BLaER1 (cell line): ENCODE data around the gene ZNF701.
A peak's percentile ranks its signal among the peaks of the same experiment; 100 is the strongest.

ENCODE experiments used
- H3K27ac ChIP-seq: shearing (Covaris generic); formaldehyde crosslinking; 2 replicates; pipeline ENCODE4 v1.8.1; 2022
- H3K27me3 ChIP-seq: shearing (Covaris generic); formaldehyde crosslinking; 2 replicates; pipeline ENCODE4 v1.8.1; 2022
- H3K36me3 ChIP-seq: shearing (Covaris generic); formaldehyde crosslinking; 2 replicates; pipeline ENCODE4 v1.8.1; 2022
- H3K4me1 ChIP-seq: shearing (Covaris generic); formaldehyde crosslinking; 2 replicates; pipeline ENCODE4 v1.8.1; 2022
- H3K4me2 ChIP-seq: shearing (Covaris generic); formaldehyde crosslinking; 2 replicates; pipeline ENCODE4 v1.8.1; 2022
- H3K4me3 ChIP-seq: shearing (Covaris generic); formaldehyde crosslinking; 2 replicates; pipeline ENCODE4 v1.8.1; 2022
- H3K9ac ChIP-seq: shearing (Covaris generic); formaldehyde crosslinking; 2 replicates; pipeline ENCODE4 v1.8.1; 2022
- H3K9me3 ChIP-seq: shearing (Covaris generic); formaldehyde crosslinking; 2 replicates; pipeline ENCODE4 v1.8.1; 2022
- H4K20me1 ChIP-seq: shearing (Covaris generic); formaldehyde crosslinking; 2 replicates; pipeline ENCODE4 v1.8.1; 2022
- Cebpa-rat ChIP-seq: shearing (Covaris generic); IDR thresholded peaks from 2 replicates; pipeline ENCODE4 v1.8.1; 2022

ZNF701 gene

GRCh38 chr19:52635786-52636570 is 65.9 kb downstream of the ZNF701 start:
- Histone ChIP-seq H3K4me1 (peaks cover 22% of the 10 kb centered on the region), H3K4me3 (no peak overlapping the region)
- TF ChIP-seq Cebpa-rat, result no peak

More at GRCh38 chr19:52635786-52636570, 65.9 kb downstream of the ZNF701 start:
- Histone ChIP-seq H3K27ac (no peak overlapping the region), H3K4me2 (peak overlapping the region; percentile 99; the same call in 1 of the 2 replicates), H4K20me1 (no peaks in the 10 kb centered on the region), H3K36me3 (peaks cover 30% of the 10 kb centered on the region), H3K27me3 (no peaks in the 10 kb centered on the region), H3K9me3 (no peaks in the 10 kb centered on the region), H3K9ac (no peak overlapping the region)
